Thymus (tissue), 11 donors: ENCODE results near the gene PITPNC1. TPM values are rescaled to one million over a fixed set of nuclear protein-coding genes. Genes with fewer than 3 reads are reported as not detected.
"Not testable (repeated sequence)": the region's sequence is repeated elsewhere in the genome, so short reads cannot be mapped to it uniquely, and the experiment has no call there.

Source experiments
- DNase-seq, 9 donors: peaks; one replicate each; pipeline ENCODE4 v3.0.0-alpha.2; 2013; ENCODE audit warnings: low spot score in 9 of 9, low read depth in 6 of 9, missing footprints in 1 of 9
- H3K27ac ChIP-seq, 2 donors: one replicate each; pipeline ENCODE4 v1.5.1; 2013; ENCODE audit warnings: control low read depth in 1 of 2, low read depth in 1 of 2, low read length in 1 of 2, mild to moderate bottlenecking in 1 of 2, moderate library complexity in 1 of 2
- H3K27me3 ChIP-seq, 2 donors: one replicate each; pipeline ENCODE4 v1.5.1; 2013; ENCODE audit warnings: low read length in 1 of 2; ENCODE audit not compliant: control insufficient read depth in 2 of 2, insufficient read depth in 1 of 2
- H3K36me3 ChIP-seq, 2 donors: one replicate each; pipeline ENCODE4 v1.5.1; 2013; ENCODE audit warnings: low read length in 1 of 2, mild to moderate bottlenecking in 1 of 2, moderate library complexity in 1 of 2; ENCODE audit not compliant: control insufficient read depth in 2 of 2, insufficient read depth in 2 of 2
- H3K4me1 ChIP-seq, 2 donors: one replicate each; pipeline ENCODE4 v1.5.1; 2013; ENCODE audit warnings: low read length in 2 of 2; ENCODE audit not compliant: control insufficient read depth in 2 of 2, insufficient read depth in 2 of 2
- H3K4me3 ChIP-seq, 2 donors: one replicate each; pipeline ENCODE4 v1.5.1; 2013; ENCODE audit warnings: low read length in 2 of 2, control low read depth in 1 of 2, mild to moderate bottlenecking in 1 of 2
- H3K9me3 ChIP-seq, 2 donors: one replicate each; pipeline ENCODE4 v1.5.1; 2013; ENCODE audit warnings: low read length in 1 of 2, mild to moderate bottlenecking in 1 of 2; ENCODE audit not compliant: control insufficient read depth in 2 of 2, insufficient read depth in 1 of 2
- WGBS: extraction: QIAGEN DNeasy Blood & Tissue Kit; methylation state at CpG from one replicate; pipeline ENCODE4 v1.1.7; 2013; 5-methylcytosine and 5-hydroxymethylcytosine counted together
- polyA plus RNA-seq: library from polyadenylated mRNA; stranded (reverse); fragments of 200-250 nt; gene quantifications from one replicate; pipeline ENCODE4 v1.2.3, GENCODE V29; 2013
- total RNA-seq: library from RNA; stranded (reverse); fragments of 120-200 nt; gene quantifications from one replicate; pipeline ENCODE4 v1.2.4, GENCODE V29; 2013
- donor health status: healthy.

Gene PITPNC1
- total and polyA plus RNA-seq, 2 donors = 26.0 to 27.0 TPM

- Histone ChIP-seq H3K4me1 (peaks cover 0 to 4% of the 10 kb centered on the region in 2 donors), H3K27me3 (no peaks in the 10 kb centered on the region), H3K9me3 (no peaks in the 10 kb centered on the region), H3K4me3 (no peak overlapping the region), H3K36me3 (no peaks in the 10 kb centered on the region), H3K27ac (no peak overlapping the region)
- no peak for DNase-seq
- WGBS = 96% methylated on average over 4 of the region's 4 CpGs
Observed at GRCh38 chr17:67493812-67494211, 116.7 kb downstream of the PITPNC1 start.

GRCh38 chr17:67495534-67495933 is 118.5 kb downstream of the PITPNC1 start:
- H3K27me3 ChIP-seq, DNase-seq, H3K36me3 ChIP-seq, H3K4me1 ChIP-seq, H3K4me3 ChIP-seq, H3K9me3 ChIP-seq, H3K27ac ChIP-seq: not testable (repeated sequence)
- WGBS = 98% methylated on average over 5 of the region's 5 CpGs

- Histone ChIP-seq H3K27ac (no peak overlapping the region), H3K36me3 (no peaks in the 10 kb centered on the region), H3K27me3 (no peaks in the 10 kb centered on the region), H3K9me3 (no peaks in the 10 kb centered on the region), H3K4me3 (no peak overlapping the region), H3K4me1 (peaks cover 0 to 4% of the 10 kb centered on the region in 2 donors)
- DNase-seq = no peak
- 90% methylated on average over 7 of the region's 7 CpGs for WGBS
Observed at GRCh38 chr17:67496286-67496685, 119.2 kb downstream of the PITPNC1 start.

GRCh38 chr17:67499685-67500084 is 122.6 kb downstream of the PITPNC1 start:
- no peak overlapping the region for H3K4me3 ChIP-seq
- H3K4me1 ChIP-seq = no peaks in the 10 kb centered on the region
- no peaks in the 10 kb centered on the region for H3K36me3 ChIP-seq
- H3K27ac ChIP-seq = no peak overlapping the region
- no peaks in the 10 kb centered on the region for H3K9me3 ChIP-seq
- no peak for DNase-seq
- no peaks in the 10 kb centered on the region for H3K27me3 ChIP-seq
- WGBS = 98% methylated on average over 4 of the region's 4 CpGs

GRCh38 chr17:67500261-67500660 is 123.2 kb downstream of the PITPNC1 start:
- 91% methylated on average over 2 of the region's 2 CpGs for WGBS
- Histone ChIP-seq H3K27me3 (no peaks in the 10 kb centered on the region), H3K36me3 (no peaks in the 10 kb centered on the region), H3K27ac (no peak overlapping the region), H3K4me3 (no peak overlapping the region), H3K9me3 (no peaks in the 10 kb centered on the region), H3K4me1 (no peaks in the 10 kb centered on the region)
- DNase-seq = no peak

GRCh38 chr17:67500677-67501300 is 123.7 kb downstream of the PITPNC1 start:
- no peaks in the 10 kb centered on the region for H3K27me3 ChIP-seq
- H3K4me3 ChIP-seq = no peak overlapping the region
- no peaks in the 10 kb centered on the region for H3K36me3 ChIP-seq
- H3K4me1 ChIP-seq = no peaks in the 10 kb centered on the region
- no peak for DNase-seq
- no peaks in the 10 kb centered on the region for H3K9me3 ChIP-seq
- 99% methylated on average over 11 of the region's 11 CpGs for WGBS
- no peak overlapping the region for H3K27ac ChIP-seq

GRCh38 chr17:67502151-67502550 is 125.1 kb downstream of the PITPNC1 start:
- Histone ChIP-seq H3K4me3 (no peak overlapping the region), H3K27ac (no peak overlapping the region), H3K36me3 (no peaks in the 10 kb centered on the region), H3K27me3 (no peaks in the 10 kb centered on the region), H3K4me1 (no peaks in the 10 kb centered on the region), H3K9me3 (peaks cover 0 to 2% of the 10 kb centered on the region in 2 donors)
- DNase-seq = no peak
- over 99% methylated on average over 3 of the region's 3 CpGs for WGBS

GRCh38 chr17:67503184-67503583 is 126.1 kb downstream of the PITPNC1 start:
- H3K4me1 ChIP-seq = no peaks in the 10 kb centered on the region
- peaks cover 0 to 12% of the 10 kb centered on the region in 2 donors for H3K9me3 ChIP-seq
- 98% methylated on average over 1 of the region's 1 CpG for WGBS
- H3K36me3 ChIP-seq = no peaks in the 10 kb centered on the region
- no peaks in the 10 kb centered on the region for H3K27me3 ChIP-seq
- DNase-seq = no peak
- H3K27ac ChIP-seq = no peak overlapping the region
- H3K4me3 ChIP-seq = no peak overlapping the region

GRCh38 chr17:67503739-67504138 is 126.7 kb downstream of the PITPNC1 start:
- no peaks in the 10 kb centered on the region for H3K27me3 ChIP-seq
- no peak overlapping the region for H3K27ac ChIP-seq
- no peaks in the 10 kb centered on the region for H3K4me1 ChIP-seq
- H3K4me3 ChIP-seq = no peak overlapping the region
- 76% methylated on average over 2 of the region's 2 CpGs for WGBS
- no peak for DNase-seq
- peaks cover 0 to 14% of the 10 kb centered on the region in 2 donors for H3K9me3 ChIP-seq
- no peaks in the 10 kb centered on the region for H3K36me3 ChIP-seq
